Occipital lobe (tissue), 2 donors: ENCODE results near the gene DNASE1. TPM values are rescaled to one million over a fixed set of nuclear protein-coding genes. Genes with fewer than 3 reads are reported as not detected.

Source experiments
- DNase-seq: peaks from one replicate; lab custom pipeline; 2025; lab: John Stamatoyannopoulos, UW
- total RNA-seq: library from RNA; depleted of rRNA; stranded (reverse); fragments of >200 nt; gene quantifications from one replicate; pipeline ENCODE4 v1.2.3, GENCODE V29; 2014

Gene DNASE1
- total RNA-seq, 1 donor from 2014 or later, result 35.9 TPM

GRCh38 chr16:3696425-3697218 lies 42.1 kb downstream of the DNASE1 start:
- DNase-seq, result no peak

GRCh38 chr16:3698941-3699340 lies 44.5 kb downstream of the DNASE1 start:
- DNase-seq, result no peak

GRCh38 chr16:3701531-3701930 lies 47.0 kb downstream of the DNASE1 start:
- no peak for DNase-seq

- no peak for DNase-seq
Observed at GRCh38 chr16:3702082-3702481, 47.6 kb downstream of the DNASE1 start.

- DNase-seq, result no peak
Observed at GRCh38 chr16:3706253-3707012, 51.9 kb downstream of the DNASE1 start.

Other genes with a start within 250 kb of the DNASE1 start
- 4.4 TPM for gene ZNF597, start 211.2 kb upstream of the DNASE1 start, total RNA-seq
- 12.2 TPM for gene NAA60, start 211.0 kb upstream of the DNASE1 start, total RNA-seq
- not detected for gene C16orf90, start 159.2 kb upstream of the DNASE1 start, total RNA-seq
- 38.4 TPM for gene CLUAP1, start 153.7 kb upstream of the DNASE1 start, total RNA-seq
- 0.62 TPM for gene NLRC3, start 77.3 kb upstream of the DNASE1 start, total RNA-seq
- gene SLX4, start 43.1 kb upstream of the DNASE1 start, total RNA-seq, result 6.2 TPM
- 65.4 TPM for gene TRAP1, start 62.8 kb downstream of the DNASE1 start, total RNA-seq
- 32.3 TPM for gene CREBBP, start 226.0 kb downstream of the DNASE1 start, total RNA-seq